A549 treated with RU486 at 1 μM for 4 hours (cell line): ENCODE results near the gene ZNF420. TPM values are rescaled to one million over a fixed set of nuclear protein-coding genes. Genes with fewer than 3 reads are reported as not detected.

Experiments used
- total RNA-seq: library from RNA; stranded (reverse); fragments of 200-300 nt; extraction: Qiagen RNA extraction; gene quantifications from 5 replicates; pipeline ENCODE4 v1.2.3, GENCODE V29; 2022; ENCODE audit warnings: low read depth

The ZNF420 gene
- 3.6 to 5.8 TPM (median 4.8 TPM) in 5 replicates for total RNA-seq

DNA sequence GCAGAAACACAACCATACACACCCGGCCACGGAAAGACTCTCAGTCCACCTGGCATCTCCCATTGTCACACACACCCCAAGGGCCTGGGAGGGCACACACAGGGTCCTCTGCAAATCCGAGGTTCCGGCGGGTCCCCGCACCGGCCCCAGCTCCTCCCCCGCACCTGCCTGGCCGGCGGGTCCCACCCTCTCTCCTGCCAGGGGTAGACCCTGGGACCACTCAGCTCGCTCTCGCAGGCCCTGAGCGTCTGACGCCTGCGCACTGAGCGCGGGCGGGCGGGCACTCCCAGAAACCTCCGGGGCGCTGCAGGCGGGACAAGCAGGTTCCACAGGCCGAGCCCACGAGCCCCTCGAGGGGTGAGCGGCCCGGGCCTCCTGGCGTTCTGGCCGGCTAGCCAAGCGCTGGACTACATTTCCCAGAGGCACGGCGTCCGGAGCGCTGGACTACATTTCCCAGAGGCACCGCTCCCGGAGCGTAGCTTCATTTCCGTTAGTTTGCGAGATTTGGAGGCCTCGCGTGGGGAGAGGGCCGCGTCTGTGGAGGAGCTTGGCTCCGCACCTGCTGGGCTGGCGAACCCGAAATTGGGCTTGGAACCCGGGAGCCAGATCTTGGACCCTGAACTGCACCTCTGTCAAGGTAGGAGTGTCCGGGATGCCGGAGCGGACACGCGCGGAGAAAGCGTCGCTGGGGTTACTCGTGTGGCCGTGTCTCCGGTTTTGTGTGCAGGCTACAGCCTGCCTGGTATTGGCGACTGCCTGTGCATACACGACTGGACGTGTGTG, at the start of gene ZNF420:
ZNF420 (plus strand) TSS at position 500 of the 783 bp plus-strand sequence. CDS start 10,686 bp downstream, outside the sequence.

DNA sequence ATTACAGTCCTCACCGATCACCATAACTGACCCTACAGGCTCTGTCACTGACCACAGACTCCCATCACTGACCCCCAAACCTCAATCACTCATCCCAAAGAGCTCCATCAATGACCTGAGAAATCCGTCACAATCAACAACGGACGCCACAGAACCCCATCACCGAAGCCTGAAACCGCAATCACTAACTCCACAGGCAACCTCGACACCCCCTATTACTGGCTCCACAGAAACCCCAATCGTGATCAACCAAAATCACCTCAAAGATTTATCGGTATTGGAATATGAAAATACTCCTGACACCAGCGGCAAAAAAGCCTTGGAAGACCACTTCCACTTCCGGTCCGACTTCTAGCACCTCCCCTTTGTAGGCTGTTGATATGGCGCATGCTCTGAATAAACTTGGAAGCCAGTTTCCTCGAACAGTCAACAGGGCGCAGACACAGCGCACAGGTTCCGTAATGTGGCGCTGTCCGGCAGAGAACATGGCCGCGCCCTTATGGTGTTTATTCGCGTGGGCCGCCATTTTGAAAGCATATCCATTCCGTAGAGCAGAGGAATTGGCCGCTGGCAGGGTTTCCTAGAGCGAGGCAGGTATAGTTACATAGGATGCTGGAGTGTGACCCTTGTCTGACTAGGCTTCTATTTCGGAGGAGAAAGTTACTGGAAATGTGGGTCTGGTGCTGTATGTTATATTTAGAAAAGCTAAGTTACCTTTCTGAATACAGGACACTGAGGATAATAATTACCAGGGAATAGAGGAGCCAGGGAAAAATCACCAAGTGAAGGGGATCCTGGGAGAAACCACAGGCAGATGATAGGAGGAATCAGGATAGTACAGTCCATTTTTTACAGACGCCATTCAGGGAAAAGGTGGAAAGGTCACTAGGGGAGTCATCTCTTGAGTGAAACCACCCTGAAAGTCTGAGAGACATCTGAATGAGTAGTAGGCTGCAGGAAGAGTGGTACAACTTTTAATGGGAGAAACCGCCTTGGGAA, 94.4 kb downstream of the ZNF420 start, which contains the start of gene ZNF585A:
ZNF585A (minus strand) TSS at position 328 of the 999 bp plus-strand sequence. CDS start 2,785 bp downstream, outside the sequence.

Other genes with a start within 250 kb of the ZNF420 start
- gene ZNF790, start 240.0 kb upstream of the ZNF420 start, total RNA-seq: 0.37 to 0.57 TPM (median 0.45 TPM) in 5 replicates
- gene ZNF345, start 227.6 kb upstream of the ZNF420 start, total RNA-seq: 0.18 to 0.34 TPM (median 0.21 TPM) in 3 of 5 replicates, not detected in the others
- 0.25 to 0.66 TPM (median 0.39 TPM) in 5 replicates for gene ZNF829, start 162.1 kb upstream of the ZNF420 start, total RNA-seq
- 0.70 to 1.8 TPM (median 1.2 TPM) in 5 replicates for gene ZNF568, start 162.1 kb upstream of the ZNF420 start, total RNA-seq
- 5.6 to 7.2 TPM (median 6.1 TPM) in 5 replicates for gene ZNF585A, start 94.3 kb downstream of the ZNF420 start, total RNA-seq
- gene ZNF585B, start 132.1 kb downstream of the ZNF420 start, total RNA-seq: 2.4 to 3.6 TPM (median 3.1 TPM) in 5 replicates
- 4.7 to 8.6 TPM (median 6.6 TPM) in 5 replicates for gene ZNF383, start 139.8 kb downstream of the ZNF420 start, total RNA-seq